Activated CD4-positive, alpha-beta T cell treated with anti-CD3 and anti-CD28 coated beads, Interleukin-2, amount 50 U/mL, for 16 hours (primary cell): Measurements from ENCODE around the gene LILRA5.
A peak's percentile ranks its signal among the peaks of the same experiment; 100 is the strongest.
"Not testable (repeated sequence)": the region's sequence is repeated elsewhere in the genome, so short reads cannot be mapped to it uniquely, and the experiment has no call there.

Experiments used
- DNase-seq: peaks from one replicate; pipeline ENCODE4 v3.0.0-alpha.2; 2020

LILRA5 gene

DNA sequence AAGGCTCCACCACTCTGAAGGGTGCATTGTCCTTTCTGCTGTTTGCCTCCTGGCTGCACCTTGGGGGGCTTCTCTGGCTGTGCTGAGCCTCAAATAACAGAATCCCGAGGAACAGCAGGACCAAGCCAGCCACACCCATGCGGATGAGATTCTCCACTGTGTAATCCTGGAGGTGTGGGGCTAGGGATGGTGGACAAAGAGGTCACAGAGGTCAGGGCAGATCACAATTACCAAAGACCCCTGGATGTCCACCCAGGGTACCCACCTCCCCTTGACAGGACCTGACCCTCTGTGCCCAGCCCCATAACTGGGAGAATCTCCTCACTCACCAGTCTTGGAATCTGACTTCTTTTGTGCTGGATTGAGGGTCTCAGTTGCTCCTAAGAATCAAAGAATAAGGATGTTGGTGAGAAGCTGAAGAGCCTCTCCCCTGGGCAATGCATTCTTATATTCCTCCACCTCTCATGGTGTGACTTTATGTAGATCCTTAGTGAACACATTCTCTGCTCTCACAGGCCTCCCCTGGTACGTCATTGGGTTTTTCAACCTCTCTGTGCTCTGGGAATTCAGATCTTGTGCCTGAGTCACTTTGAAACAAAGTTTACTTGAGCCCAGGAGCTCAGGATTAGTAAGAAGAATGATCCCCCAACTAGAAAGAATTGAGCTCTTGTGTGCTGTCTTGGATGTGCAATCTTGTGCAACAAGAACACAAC is 20.8 kb upstream of the LILRA5 start:
- no peak for DNase-seq

DNA sequence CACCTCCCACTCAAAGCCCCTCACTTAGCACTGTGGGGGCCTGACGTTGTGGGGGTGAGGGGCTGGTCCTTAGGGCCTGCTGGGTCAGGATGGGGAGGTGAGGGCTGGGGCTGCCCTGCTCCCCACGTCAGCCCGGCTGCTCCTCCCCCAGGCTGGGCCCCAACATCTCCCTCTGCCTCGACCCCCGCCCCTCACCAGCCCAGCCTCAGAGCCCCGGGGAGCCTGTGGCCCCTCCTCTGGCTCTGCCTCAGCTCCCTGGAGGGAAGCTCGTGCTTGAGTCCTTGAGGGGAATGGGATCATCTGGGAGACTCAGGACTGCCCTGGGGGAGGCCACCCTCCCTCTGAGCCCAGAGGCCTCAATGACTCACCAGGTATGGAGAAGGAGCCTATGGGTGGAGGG is 19.2 kb upstream of the LILRA5 start:
- no peak for DNase-seq

DNA sequence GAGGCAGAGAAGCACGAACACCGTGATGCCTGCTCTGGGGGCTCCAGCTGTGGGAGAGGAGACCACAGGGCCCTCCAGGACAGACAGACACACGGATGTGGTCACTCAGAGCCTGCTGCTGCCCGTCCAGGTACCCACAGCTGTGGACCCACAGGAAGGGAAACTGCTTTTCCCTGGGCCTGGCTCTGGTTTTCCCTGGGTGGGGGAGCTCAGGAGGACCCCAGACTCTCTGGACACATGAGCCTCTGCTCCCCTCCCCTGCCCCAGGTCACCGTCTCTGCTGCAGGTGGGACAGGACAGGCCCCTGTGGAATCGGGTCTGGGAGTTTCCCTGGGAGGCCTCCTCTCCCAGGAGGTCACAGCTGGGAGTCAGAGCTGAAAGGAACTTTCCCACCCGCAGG is 18.7 kb upstream of the LILRA5 start:
- no peak for DNase-seq

DNA sequence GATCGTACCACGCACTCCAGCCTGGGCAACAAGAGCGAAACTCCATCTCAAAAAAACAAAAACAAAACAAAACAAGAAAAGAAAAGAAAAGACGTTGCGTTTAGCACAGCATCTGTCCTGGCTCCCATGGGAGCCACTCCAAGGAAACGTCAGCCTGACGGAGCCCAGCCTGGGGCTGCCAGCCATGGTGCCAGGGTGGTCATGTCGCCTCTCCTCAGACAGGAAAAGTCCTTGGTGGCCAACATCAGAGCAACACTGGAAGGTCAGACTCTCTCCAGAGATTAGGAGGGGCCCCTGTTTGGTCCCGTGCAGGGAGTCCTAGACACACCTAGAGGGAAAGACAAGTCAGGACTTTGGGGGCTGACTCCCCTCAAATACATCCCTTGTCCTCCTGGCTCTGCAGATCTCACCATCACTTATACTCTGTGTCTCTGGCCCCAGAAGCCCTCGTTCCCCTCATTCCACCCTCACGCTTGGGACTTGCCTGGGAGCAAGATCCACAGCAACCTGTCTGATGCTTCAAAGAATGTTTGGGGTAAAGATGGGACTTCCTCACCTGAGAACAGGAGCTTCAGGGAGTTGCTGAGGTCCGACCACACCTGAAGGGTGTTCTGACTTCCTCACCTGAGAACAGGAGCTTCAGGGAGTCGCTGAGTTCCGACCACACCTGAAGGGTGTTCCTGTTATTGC is 16.7 kb upstream of the LILRA5 start:
- DNase-seq: no peak

DNA sequence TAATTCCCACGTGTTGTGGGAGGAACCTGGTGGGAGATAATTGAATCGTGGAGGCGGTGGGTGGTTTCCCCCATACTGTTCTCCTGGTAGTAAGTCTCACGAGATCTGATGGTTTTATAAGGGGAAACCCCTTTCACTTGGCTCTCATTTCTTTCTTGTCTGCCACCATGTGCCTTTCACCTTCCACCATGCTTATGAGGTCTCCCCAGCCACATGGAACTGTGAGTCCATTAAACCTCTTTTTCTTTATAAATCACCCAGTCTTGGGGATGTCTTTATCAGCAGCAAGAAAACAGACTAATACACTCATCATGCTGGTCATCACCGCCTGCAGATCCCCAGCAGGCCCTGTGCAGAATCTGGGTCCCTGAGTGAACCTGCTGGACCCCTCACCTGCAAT is 15.8 kb upstream of the LILRA5 start:
- DNase-seq: not testable (repeated sequence)

DNA sequence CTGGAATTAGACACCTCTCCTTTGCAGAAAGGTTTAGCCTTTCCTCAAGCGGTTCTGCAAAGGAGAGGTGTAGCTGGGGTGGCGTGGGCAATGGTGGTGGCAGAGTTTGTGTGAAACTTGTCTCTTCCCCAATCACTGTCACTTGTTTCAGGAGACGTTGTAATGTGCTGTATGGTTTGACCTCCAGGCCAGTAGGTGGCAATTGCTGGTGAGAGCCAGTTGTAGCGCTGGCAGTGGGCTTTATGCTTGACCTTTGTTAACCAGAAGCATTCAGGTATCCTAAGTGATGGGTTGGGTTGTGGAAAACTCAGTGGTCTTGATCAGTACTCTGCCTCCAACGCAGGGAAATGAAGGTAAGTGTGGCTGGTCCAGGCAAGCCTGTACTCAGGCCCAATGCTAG is 12.7 kb upstream of the LILRA5 start:
- no peak for DNase-seq

DNA sequence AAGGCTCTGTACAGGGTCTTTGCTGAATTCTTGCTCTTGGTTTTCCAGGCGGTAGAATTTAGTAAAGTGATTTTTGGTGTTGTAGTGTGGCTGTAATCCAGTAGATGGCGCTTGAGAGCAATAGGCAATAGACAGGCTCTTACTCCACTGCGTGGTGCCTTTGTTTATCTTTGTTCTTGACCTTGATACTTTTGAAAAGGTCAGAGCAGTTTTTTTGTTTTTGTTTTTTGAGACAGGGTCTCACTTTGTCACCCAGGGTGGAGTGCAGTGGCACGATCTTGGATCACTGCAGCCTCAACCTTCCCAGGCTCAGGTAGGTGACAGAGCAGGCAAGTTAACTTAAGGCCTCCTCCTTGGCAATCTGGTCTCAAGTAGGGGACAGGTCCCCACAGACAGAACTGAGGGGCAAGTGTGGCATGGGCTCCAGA is 12.2 kb upstream of the LILRA5 start:
- DNase-seq: peak; percentile 46

DNA sequence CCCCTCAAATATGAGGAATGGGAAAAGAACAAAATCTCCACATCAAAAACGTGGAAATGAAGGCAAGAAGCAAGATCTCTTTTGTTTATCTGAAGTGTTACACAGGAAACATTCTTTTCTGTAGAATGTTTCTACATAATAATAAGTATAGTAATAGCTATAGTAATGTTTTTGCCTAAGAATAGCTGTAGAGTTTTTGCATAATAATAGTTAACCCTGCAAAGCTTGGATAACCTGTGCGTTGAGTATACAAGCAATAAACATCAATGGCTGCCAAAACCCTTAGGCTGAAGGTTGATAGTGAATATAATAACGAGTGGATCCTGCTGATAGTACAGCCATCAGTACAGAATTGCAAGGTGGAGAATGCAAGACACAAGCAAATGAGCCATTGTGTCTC is 11.1 kb upstream of the LILRA5 start:
- no peak for DNase-seq

DNA sequence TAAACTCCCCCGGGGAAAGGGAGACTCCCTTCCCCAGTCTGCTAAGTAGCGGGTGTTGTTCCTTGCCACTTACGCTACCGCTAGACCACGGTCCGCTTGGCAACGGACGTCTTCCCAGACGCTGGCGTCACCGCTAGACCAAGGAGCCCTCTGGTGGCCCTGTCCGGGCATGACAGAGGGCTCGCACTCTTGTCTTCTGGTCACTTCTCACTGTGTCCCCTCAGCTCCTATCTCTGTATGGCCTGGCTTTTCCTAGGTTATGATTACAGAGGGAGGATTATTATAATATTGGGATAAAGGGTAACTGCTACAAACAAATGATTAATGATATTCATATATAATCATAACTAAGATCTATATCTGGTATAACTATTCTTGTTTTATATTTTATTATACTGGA is 10.0 kb upstream of the LILRA5 start:
- not testable (repeated sequence) for DNase-seq

DNA sequence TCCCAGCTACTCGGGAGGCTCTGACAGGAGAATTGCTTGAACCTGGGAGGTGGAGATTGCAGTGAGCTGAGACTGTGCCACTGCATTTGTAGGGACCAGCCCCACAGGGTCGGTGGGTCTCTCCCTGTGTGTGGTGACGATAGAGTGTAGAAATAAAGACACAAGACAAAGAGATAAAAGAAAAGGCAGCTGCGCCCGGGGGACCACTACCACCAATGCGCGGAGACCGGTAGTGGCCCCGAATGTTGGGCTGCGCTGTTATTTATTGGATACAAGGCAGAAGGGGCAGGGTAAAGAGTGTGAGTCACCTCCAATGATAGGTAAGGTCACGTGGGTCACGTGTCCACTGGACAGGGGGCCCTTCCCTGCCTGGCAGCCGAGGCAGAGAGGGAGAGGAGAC is 9.3 kb upstream of the LILRA5 start:
- DNase-seq: not testable (repeated sequence)

DNA sequence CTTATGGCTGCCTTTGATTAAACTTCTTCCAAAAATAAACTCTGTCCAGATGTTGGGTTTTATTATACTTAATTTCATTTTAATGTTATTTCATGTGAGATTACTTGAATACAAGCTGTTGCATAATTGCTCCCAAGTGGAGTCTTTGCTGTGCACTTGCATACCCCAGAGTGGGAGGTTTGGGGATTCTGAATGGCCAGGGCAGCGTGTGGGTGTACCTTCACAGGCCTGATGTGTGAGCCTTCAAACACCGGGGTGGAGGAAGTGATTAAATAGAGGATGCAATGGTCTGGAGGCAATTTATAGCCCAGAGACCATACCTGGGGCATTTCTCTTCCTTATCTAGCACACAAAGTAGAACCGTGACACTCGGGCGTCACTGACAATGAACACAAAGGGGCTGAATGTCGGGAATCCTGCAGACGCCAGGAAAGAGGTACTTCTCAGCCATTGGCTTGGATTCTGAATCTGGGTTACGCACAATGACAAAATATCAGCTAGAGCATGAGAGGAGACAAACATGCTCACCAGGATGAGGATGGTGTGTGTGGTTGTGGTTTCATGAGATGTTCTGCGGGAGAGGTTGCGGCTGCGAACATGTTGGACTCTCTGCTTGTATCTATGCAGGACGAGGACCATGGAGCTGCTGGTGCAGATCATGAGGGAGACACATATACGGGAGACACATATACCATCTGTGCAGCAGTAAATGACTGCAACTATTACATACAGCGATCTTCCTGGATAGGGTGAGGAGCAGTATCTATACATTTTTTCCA is 7.1 kb upstream of the LILRA5 start:
- DNase-seq: no peak

DNA sequence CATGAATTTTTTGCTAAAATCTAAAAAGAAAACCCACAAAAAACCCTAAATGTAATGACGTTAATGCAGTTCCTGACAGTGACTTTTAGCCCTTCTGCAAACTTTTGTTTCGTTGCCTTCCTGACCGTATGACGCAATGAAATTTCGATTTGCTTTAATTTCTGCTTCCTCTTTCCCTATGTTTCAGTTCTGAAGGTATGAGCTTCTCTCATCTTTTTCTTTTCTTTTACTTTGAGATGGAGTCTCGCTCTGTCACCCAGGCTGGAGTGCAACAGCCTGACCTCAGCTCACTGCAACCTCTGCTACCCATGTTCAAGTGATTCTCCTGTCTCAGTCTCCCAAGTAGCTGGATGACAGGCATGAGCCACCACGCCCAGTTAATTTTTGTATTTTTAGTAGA is 6.1 kb upstream of the LILRA5 start:
- DNase-seq: no peak

DNA sequence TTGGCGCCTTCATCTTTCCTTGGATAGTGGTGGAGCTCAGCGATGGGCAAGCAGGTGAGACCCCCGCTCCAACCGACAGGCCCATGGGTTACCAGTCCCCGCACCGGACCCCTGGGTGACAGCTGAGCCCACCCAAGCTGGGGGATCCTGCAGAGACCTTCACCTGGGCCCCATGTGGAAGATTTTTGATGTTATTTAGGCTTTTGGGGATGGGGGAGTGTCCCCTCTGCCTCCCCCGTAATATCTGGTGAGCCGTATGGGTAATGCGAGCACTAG is 4.9 kb upstream of the LILRA5 start:
- no peak for DNase-seq

DNA sequence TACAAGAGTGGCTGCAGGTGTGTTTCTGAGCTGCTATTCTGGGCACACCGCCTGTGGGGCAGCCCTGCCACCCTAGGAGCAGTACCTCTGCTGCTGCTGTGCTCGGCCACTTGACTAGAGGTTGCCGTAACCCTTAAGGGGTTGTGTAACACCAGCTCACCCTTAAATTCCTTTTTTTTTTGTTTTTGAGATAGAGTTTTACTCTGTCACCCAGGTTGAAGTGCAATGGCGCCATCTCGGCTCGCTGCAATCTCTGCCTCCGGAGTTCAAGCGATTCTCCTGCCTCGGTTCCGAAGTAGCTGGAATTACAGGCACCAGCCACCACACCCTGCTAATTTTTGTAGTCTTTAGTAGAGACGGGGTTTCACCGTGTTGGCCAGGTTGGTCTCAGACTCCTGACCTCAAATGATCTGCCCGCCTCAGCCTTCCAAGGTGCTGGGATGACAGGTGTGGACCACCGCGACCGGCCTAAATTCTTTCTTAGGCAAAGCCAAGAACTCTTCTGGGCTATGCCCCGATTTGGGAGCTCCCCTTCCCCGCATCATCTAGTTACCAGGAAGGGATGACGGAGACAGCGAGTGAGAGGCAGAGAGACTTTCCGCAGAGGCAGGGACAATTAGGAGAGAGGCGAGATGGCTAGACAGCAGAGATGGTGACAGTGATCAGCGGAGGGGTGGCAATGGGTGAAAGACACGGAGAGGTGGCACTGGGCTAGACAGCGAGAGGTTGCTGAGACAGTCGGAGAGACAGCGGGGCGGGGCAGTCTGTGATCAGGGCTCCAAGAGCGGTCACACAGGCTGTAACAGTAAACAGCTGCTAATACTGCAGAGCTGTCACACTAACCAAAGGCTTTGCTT is 4.4 kb upstream of the LILRA5 start:
- no peak for DNase-seq

DNA sequence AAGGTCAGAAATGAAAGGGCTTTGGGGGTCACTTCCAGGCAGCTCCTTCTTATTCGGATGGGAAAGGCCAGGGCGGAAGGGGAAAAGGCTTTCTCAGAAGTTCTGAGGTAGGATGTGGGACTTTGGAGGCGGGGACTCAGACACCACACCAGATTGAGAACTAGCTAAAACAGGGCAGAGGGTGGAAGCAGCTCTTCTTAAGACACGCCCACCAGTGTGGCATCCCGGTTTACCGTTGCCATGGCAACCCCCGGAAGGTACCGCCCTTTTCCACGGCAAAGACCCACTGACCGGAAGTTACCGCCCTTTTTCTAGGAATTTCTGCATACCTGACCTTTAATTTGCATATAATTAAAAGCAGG is 3.8 kb upstream of the LILRA5 start:
- no peak for DNase-seq

DNA sequence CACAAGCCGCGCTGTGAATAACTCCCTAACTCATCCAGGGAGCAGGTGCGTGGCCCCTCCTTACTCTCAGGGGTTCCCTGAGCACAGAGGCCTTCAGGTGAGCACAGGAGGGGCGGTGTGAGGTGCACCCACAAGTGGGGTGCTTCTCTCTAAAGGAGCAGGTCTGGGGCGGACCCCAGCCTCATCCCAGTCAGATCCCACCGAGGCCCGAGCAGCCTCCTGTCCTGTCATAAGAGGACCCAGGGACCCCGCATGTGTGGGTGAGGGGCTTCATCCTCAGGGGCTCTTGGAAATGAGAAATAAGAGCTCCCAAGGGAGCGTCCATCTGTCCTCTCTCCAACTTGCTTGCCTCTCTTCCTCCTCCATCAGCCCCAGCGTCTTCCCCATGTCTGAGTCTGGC is 3.0 kb upstream of the LILRA5 start:
- DNase-seq: no peak

DNA sequence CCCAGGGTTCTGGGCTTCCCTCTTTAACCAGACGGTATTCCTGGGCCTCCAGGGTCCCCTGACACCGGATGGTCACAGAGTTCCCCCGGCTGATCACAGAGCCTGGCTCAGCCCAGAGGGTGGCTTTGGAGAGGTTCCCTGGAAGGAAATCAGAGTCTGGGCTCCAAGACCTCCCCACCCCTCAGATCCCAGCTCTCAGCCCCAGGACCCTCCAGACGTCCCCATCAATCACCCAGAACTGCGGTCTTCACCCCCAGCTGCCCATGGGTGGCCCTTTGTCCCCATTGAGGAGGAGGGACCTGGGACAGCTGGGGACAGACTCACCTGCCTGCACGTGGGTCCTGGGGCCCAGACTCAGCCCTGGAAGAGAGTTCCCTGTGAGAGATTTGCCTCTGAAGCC is 955 bp downstream of the LILRA5 start:
- DNase-seq: no peak

DNA sequence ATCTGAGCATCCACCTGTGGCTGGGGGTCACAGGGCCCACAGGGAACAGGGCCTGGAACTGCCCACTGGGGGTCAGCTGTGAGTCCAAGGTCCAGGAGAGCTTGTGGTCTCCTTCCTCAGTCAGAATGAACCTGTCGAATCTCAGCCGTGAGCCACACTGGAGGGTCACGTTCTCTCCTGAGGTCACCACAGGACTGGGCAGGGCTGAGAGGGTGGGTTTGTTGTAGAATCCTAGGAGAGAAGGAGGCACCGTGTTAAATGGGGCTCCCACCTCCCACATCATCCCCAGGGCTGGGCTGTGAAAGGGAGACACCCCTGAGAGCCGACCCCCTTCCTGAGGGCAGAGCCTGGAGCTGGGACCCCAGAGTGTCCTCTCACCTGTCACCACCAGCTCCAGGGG is 1.5 kb downstream of the LILRA5 start:
- no peak for DNase-seq

DNA sequence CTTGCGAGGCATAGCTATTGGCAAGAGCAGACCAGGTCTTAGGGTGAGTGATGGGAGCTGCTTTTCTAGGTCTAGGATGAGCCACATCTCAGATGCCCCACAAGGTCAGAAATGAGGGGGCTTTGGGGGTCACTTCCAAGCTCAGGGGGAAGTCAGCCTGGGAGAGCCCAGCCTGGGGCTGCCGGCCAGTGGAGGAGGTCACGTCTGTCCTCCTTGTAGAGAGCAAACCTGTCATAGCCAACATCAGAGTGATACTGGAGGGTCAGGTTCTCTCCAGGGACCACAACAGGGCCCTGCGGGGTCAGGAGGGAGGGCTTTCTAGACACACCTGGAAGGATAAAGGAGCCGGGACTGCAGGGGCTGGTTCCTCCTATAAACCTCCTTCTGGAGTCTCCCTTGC is 2.4 kb downstream of the LILRA5 start:
- no peak for DNase-seq

DNA sequence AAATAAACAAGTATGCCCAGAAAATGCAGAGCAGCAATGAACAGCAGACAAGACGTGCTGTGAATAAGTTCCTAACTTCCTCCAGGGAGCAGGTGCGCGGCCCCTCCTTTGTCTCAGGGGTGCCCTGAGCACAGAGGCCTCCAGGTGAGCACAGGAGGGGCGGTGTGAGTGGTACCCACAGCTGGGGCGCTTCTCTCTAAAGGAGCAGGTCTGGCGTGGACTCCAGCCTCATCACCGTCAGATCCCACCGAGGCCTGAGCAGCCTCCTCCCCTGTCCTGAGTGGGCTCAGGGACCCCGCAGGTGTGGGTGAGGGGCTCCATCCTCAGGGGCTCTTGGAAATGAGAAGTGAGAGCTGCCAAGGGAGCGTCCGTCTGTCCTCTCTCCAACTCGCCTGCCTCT is 3.2 kb downstream of the LILRA5 start:
- no peak for DNase-seq

DNA sequence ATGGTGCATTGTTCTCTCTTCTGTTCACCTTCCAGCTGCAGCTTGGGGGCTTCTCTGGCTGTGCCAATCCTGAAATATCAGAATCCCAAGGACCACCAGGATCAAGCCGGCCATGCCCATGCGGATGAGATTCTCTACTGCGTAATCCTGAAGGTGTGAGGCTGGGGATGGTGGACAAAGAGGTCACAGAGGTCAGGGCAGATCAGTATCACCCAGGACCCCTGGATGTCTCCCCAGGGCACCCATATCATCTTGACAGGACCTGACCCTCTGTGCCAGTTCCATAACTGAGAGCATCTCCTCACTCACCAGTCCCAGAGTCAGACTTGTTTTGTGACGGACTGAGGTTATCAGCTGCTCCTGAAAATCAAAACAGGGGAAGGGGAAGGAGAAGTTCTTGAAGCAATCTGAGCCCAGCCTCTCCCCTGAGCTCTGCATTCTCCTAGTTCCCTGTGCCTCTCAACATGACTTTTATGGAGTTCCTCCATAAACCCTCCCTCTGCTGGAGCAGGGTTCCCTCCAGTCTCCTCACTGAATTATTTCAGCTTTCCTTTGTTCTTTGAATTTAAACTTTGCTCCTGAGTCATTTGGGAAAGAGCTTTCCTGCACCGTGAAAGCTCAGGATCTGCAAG is 5.5 kb downstream of the LILRA5 start:
- DNase-seq: no peak

DNA sequence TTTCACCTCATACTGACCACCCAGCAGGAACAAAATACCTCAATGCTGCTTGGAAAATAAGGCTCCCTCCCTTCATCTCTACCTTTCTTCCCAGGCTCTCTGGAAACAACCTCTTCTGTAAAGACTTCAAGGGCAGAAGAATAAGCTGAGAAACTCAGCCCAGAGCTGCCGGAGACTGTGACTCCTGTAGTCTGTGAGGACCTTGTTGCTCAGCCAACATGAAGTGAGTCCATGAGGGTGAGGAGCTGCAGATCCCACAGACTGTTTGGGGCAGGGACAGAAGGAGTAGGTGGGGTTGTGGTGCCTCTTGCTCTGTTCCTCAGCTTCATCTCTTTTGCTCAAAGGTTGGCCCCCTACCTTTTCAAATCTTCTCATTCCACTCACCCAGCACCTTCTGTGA is 7.8 kb downstream of the LILRA5 start:
- DNase-seq: no peak

DNA sequence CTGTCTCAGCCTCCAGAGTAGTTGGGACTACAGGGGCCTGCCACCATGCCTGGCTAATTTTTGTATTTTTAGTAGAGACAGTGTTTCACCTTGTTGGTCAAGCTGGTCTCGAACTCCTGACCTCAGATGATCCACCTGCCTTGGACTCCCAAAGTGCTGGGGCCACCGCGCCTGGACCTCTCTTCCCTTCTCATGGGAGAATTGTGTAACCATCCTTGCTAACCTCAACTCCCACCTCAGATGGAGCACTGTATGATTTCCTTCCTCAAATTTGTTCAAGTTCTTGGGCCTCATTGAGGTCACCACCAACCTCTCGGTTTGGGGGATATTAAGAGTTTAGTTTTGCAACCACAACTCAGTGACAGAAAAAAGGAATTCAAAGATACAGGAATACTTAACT is 10.7 kb downstream of the LILRA5 start:
- DNase-seq: no peak
